Activated B cell treated with CpG ODN at 0.5 μM for 24 hours (primary cell): ENCODE results near the gene KCNJ10. TPM values are rescaled to one million over a fixed set of nuclear protein-coding genes. Genes with fewer than 3 reads are reported as not detected.

Experiments
- ATAC-seq: fragments of 200-7000 bp; cut with Tn5 transposase; one replicate; pipeline ENCODE4 v1.10.0; 2021; ENCODE audit warnings: low read depth, mild to moderate bottlenecking, moderate library complexity
- CTCF ChIA-PET: fragments of 350-600 bp; sonication (Branson Sonifier 250); formaldehyde crosslinking; loops from one replicate; lab custom pipeline; 2021; ENCODE audit warnings: antibody characterized with exemption; lab: Charles Lee
- POLR2A ChIA-PET: fragments of 350-600 bp; sonication (Branson Sonifier 250); formaldehyde crosslinking; loops from one replicate; lab custom pipeline; 2021; ENCODE audit warnings: antibody characterized with exemption; lab: Charles Lee
- DNase-seq: peaks from one replicate; pipeline ENCODE4 v3.0.0; 2022
- H3K27ac Mint-ChIP-seq: one replicate; pipeline ENCODE4 v1.8.0; 2020; ENCODE audit warnings: mixed read lengths
- H3K27me3 Mint-ChIP-seq: one replicate; pipeline ENCODE4 v1.8.0; 2021; ENCODE audit warnings: mixed read lengths
- H3K36me3 Mint-ChIP-seq: one replicate; pipeline ENCODE4 v1.8.0; 2021; ENCODE audit warnings: low read depth, mixed read lengths
- H3K4me1 Mint-ChIP-seq: one replicate; pipeline ENCODE4 v1.8.0; 2021; ENCODE audit warnings: mixed read lengths
- H3K4me3 Mint-ChIP-seq: one replicate; pipeline ENCODE4 v1.8.0; 2020; ENCODE audit warnings: mild to moderate bottlenecking, mixed read lengths
- H3K9me3 Mint-ChIP-seq: one replicate; pipeline ENCODE4 v1.8.0; 2020; ENCODE audit warnings: mixed read lengths
- CTCF ChIP-seq: fragments of 200-600 bp; IDR thresholded peaks from one replicate; pipeline ENCODE4 v1.8.0; 2022; ENCODE audit warnings: antibody characterized with exemption, mild to moderate bottlenecking
- intact Hi-C: fragments of 100-400 bp; cut with micrococcal nuclease; formaldehyde crosslinking; loops from one replicate; pipeline ENCODE4 v1.15.1; 2024
- total RNA-seq: library from RNA; stranded (reverse); gene quantifications from 2 replicates; pipeline ENCODE4 v1.2.3, GENCODE V29; 2022

KCNJ10 gene
- total RNA-seq, 1 donor from 2014 or later, result not detected

GRCh38 chr1:159990005-159990404 lies 80.0 kb downstream of the KCNJ10 start:
- Mint-ChIP-seq H3K4me3 (no peak overlapping the region), H3K27ac (no peak overlapping the region), H3K9me3 (no peaks in the 10 kb centered on the region), H3K4me1 (peaks cover 2% of the 10 kb centered on the region), H3K27me3 (peaks cover 21% of the 10 kb centered on the region), H3K36me3 (no peaks in the 10 kb centered on the region)
- intact Hi-C loops, result no loop called here
- ChIA-PET POLR2A (no interaction called here), CTCF (interaction anchor here (1.1 kb wide), 1 partner anchor 56 kb away, joined by 3 read pairs; no protein-coding TSS in a partner anchor)
- no peak for ATAC-seq
- TF ChIP-seq CTCF, result no peak
- DNase-seq, result no peak

GRCh38 chr1:159989581-159989980 lies 80.4 kb downstream of the KCNJ10 start:
- POLR2A ChIA-PET, result no interaction called here
- Mint-ChIP-seq H3K4me3 (no peak overlapping the region), H3K9me3 (no peaks in the 10 kb centered on the region), H3K27me3 (peaks cover 20% of the 10 kb centered on the region), H3K4me1 (peaks cover 2% of the 10 kb centered on the region), H3K27ac (no peak overlapping the region), H3K36me3 (no peaks in the 10 kb centered on the region)
- CTCF ChIA-PET, result interaction anchor here (1.1 kb wide), 1 partner anchor 56 kb away, joined by 3 read pairs; no protein-coding TSS in a partner anchor
- TF ChIP-seq CTCF, result no peak
- no peak for ATAC-seq
- intact Hi-C loops, result no loop called here
- DNase-seq, result no peak

- DNase-seq, result no peak
- CTCF ChIA-PET, result no interaction called here
- Mint-ChIP-seq H3K4me3 (no peak overlapping the region), H3K9me3 (no peaks in the 10 kb centered on the region), H3K36me3 (no peaks in the 10 kb centered on the region), H3K27ac (no peak overlapping the region), H3K27me3 (peaks cover 23% of the 10 kb centered on the region), H3K4me1 (peaks cover 2% of the 10 kb centered on the region)
- intact Hi-C loops, result no loop called here
- no peak for ATAC-seq
- no peak for TF ChIP-seq CTCF
- POLR2A ChIA-PET, result no interaction called here
Measured at GRCh38 chr1:159988006-159988405, 82.0 kb downstream of the KCNJ10 start.

- Mint-ChIP-seq H3K27me3 (peaks cover 28% of the 10 kb centered on the region), H3K4me3 (no peak overlapping the region), H3K4me1 (peaks cover 2% of the 10 kb centered on the region), H3K27ac (no peak overlapping the region), H3K9me3 (no peaks in the 10 kb centered on the region), H3K36me3 (no peaks in the 10 kb centered on the region)
- ATAC-seq (no peak), DNase-seq (no peak)
- ChIA-PET CTCF (no interaction called here), POLR2A (no interaction called here)
- TF ChIP-seq CTCF, result no peak
- intact Hi-C loops, result no loop called here
Measured at GRCh38 chr1:159987186-159987585, 82.8 kb downstream of the KCNJ10 start.

GRCh38 chr1:159986531-159986930 lies 83.4 kb downstream of the KCNJ10 start:
- ChIA-PET POLR2A (no interaction called here), CTCF (no interaction called here)
- no peaks in the 10 kb centered on the region for H3K36me3 Mint-ChIP-seq
- intact Hi-C loops, result no loop called here
- no peaks in the 10 kb centered on the region for H3K9me3 Mint-ChIP-seq
- H3K27me3 Mint-ChIP-seq, result peaks cover 29% of the 10 kb centered on the region
- H3K4me1 Mint-ChIP-seq, result no peaks in the 10 kb centered on the region
- DNase-seq (no peak), ATAC-seq (no peak)
- H3K4me3 Mint-ChIP-seq, result no peak overlapping the region
- no peak overlapping the region for H3K27ac Mint-ChIP-seq
- no peak for TF ChIP-seq CTCF
